WERI-Rb-1 (cell line): Measurements from ENCODE around the gene ALOXE3.

Experiments used
- DNase-seq: peaks from one replicate; pipeline ENCODE4 v3.0.0-alpha.2; 2020
- H3K27ac ChIP-seq: fragments of 250-450 bp; sonication (Bioruptor Pico); 2 replicates; pipeline ENCODE4 v1.5.1; 2020; ENCODE audit warnings: mild to moderate bottlenecking, moderate library complexity
- H3K27me3 ChIP-seq: fragments of 250-450 bp; sonication (Bioruptor Pico); 2 replicates; pipeline ENCODE4 v1.5.1; 2021; ENCODE audit warnings: mild to moderate bottlenecking, low read depth, moderate library complexity; ENCODE audit not compliant: insufficient read depth, severe bottlenecking
- H3K36me3 ChIP-seq: fragments of 250-450 bp; sonication (Bioruptor Pico); 2 replicates; pipeline ENCODE4 v1.5.1; 2020; ENCODE audit warnings: mild to moderate bottlenecking, moderate library complexity
- H3K4me3 ChIP-seq: 2 replicates; pipeline ENCODE4 v1.5.1; 2011; ENCODE audit warnings: low read depth, mild to moderate bottlenecking, control low read depth, low read length
- H3K9me3 ChIP-seq: fragments of 250-450 bp; sonication (Bioruptor Pico); 2 replicates; pipeline ENCODE4 v1.5.1; 2021; ENCODE audit warnings: mild to moderate bottlenecking, moderate library complexity; ENCODE audit not compliant: severe bottlenecking
- TF ChIP-seq, protein P1 (sequence below): IDR thresholded peaks from 2 replicates; pipeline ENCODE4 v1.5.1; 2011; ENCODE audit warnings: low read depth, mild to moderate bottlenecking, control low read depth, inconsistent platforms, low read length

Gene ALOXE3

DNA sequence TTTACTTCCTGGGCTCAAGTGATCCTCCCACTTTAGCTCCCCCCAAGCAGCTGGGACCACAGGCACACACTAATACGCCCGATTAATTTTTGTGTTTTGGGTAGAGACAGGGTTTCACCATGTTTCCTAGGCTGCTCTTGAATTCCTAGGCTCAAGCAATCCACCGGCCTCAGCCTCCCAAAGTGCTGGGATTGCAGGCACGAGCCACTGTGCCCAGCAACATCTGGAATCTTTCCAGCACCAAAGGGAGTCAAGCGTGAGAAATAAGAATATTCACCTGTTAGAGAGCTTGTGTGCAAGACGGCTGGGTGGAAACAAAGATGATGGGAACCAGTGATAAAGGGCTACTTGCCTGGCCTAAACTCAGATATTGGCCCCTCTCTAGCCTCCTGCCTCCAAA, 16.6 kb downstream of the ALOXE3 start:
- no peak overlapping the region for H3K4me3 ChIP-seq
- no peaks in the 10 kb centered on the region for H3K9me3 ChIP-seq
- TF ChIP-seq, protein P1, sequence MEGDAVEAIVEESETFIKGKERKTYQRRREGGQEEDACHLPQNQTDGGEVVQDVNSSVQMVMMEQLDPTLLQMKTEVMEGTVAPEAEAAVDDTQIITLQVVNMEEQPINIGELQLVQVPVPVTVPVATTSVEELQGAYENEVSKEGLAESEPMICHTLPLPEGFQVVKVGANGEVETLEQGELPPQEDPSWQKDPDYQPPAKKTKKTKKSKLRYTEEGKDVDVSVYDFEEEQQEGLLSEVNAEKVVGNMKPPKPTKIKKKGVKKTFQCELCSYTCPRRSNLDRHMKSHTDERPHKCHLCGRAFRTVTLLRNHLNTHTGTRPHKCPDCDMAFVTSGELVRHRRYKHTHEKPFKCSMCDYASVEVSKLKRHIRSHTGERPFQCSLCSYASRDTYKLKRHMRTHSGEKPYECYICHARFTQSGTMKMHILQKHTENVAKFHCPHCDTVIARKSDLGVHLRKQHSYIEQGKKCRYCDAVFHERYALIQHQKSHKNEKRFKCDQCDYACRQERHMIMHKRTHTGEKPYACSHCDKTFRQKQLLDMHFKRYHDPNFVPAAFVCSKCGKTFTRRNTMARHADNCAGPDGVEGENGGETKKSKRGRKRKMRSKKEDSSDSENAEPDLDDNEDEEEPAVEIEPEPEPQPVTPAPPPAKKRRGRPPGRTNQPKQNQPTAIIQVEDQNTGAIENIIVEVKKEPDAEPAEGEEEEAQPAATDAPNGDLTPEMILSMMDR, result no peak
- H3K27me3 ChIP-seq, result no peaks in the 10 kb centered on the region
- no peaks in the 10 kb centered on the region for H3K36me3 ChIP-seq
- no peak overlapping the region for H3K27ac ChIP-seq
- no peak for DNase-seq

DNA sequence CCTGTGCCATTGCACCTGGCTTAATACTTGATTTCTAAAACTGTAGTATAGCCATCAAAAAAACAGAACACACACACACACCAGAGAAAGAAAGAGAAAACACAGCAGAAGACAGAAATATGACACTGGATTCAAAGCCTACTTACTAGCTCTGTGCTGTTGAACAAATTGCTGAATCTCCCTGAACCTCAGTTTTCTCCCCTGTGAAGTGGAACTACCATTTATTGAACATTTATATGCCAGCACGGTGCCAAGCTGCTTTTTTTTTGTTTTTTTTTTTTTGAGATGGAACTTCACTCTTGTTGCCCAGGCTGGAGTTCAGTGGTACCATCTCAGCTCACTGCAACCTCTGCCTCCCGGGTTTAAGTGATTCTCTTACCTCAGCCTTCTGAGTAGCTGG, 17.6 kb downstream of the ALOXE3 start:
- Histone ChIP-seq H3K4me3 (no peak overlapping the region), H3K9me3 (no peaks in the 10 kb centered on the region), H3K27ac (no peak overlapping the region), H3K27me3 (no peaks in the 10 kb centered on the region), H3K36me3 (no peaks in the 10 kb centered on the region)
- TF ChIP-seq, protein P1, result no peak
- DNase-seq, result no peak

DNA sequence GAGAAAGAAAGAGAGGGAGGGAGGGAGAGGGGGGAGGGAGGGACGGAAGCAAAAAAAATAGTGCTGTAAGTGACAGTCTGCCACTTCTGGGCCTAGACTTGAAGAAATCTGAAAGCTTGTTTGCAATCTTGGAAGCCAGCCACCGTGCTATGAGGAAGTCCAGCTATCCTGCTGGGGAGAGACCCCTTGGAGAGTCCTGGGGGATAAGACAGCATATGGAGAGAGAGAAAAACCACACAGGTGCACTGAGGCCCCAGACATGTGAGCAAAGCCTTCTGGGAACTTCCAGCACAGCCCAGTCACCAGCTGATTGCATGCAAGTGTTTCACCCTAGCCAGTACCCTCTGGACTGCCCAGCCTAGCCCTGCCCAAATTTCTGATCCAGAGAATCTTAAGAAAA, 18.2 kb downstream of the ALOXE3 start:
- H3K27me3 ChIP-seq, result no peaks in the 10 kb centered on the region
- H3K4me3 ChIP-seq, result no peak overlapping the region
- no peaks in the 10 kb centered on the region for H3K9me3 ChIP-seq
- DNase-seq, result no peak
- H3K27ac ChIP-seq, result no peak overlapping the region
- TF ChIP-seq, protein P1, result no peak
- H3K36me3 ChIP-seq, result no peaks in the 10 kb centered on the region

DNA sequence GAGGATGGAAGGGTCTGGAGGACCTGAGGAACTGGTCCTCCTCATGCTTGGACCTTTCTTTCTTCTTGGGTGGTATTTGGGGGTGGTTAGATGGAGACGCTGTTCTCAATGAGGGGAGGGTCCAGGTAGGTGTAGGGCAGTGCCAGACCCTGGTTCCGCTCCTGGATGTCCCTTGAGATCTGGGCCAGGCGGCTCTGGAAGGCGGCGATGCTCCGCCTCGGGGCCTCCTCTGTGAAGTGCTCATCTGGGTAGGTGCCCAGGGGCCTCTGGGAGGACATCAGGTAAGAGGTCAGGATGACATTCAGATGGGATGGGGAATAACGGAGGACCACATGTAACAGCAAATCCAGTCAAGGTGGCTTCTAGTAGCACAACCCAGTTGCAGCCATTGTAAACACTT, 21.8 kb downstream of the ALOXE3 start:
- TF ChIP-seq, protein P1, result no peak
- H3K27me3 ChIP-seq, result no peaks in the 10 kb centered on the region
- H3K9me3 ChIP-seq, result no peaks in the 10 kb centered on the region
- no peaks in the 10 kb centered on the region for H3K36me3 ChIP-seq
- no peak for DNase-seq
- H3K27ac ChIP-seq, result no peak overlapping the region
- no peak overlapping the region for H3K4me3 ChIP-seq

DNA sequence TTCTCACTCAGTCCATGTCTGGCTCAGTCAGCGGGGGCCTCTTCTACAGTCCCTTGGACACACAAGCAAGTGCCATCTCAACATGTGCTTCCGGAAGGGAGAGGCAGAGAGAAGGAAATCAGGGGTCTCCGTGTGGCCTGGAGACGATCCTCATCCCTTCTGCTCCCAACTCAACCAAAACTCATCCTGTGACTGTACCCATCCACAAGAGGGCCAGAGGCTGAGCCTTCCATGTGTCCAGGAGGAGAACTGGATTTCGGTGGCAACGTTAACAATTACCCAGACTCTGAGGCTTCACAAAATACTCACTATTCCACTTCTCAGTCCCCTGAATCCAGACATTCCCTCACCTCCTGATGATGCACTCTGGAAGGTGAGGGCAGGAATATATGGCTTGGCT, 23.0 kb downstream of the ALOXE3 start:
- no peak overlapping the region for H3K27ac ChIP-seq
- no peaks in the 10 kb centered on the region for H3K27me3 ChIP-seq
- TF ChIP-seq, protein P1, result no peak
- no peaks in the 10 kb centered on the region for H3K36me3 ChIP-seq
- no peak for DNase-seq
- no peak overlapping the region for H3K4me3 ChIP-seq
- H3K9me3 ChIP-seq, result no peaks in the 10 kb centered on the region

DNA sequence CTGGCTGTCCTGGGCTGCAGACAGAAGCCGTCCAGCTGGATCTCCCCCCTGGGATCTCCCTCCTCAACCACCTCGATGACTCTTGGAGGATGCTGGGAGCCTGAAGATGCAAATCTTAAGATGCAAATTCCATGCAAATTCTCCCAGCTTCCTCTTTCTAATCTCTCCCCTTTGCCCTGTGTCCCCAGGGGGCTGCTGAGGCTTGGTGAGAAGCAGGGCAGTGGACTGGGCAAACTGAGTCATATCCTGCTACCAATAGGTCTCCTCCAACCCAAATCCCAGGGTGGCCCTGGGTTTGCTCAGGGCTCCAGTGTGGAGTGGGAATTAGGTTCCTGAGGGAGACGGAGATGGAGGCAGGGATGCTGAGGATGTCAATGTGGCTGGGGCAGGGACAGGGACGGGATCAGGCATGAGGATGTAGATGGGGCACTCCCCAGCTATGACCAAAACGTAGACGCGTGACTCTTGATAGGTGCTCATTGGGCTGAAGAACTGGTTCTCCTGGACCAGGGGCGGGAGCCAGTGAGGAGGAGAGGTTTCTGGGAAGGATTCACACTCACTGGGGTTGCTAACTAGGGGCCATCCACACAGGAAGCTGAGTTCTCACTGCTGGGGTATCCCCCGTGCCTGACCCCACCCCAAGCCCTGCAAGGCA, 27.2 kb downstream of the ALOXE3 start:
- no peak for DNase-seq
- Histone ChIP-seq H3K27ac (no peak overlapping the region), H3K27me3 (no peaks in the 10 kb centered on the region)

More for the DNA sequence above, 27.2 kb downstream of the ALOXE3 start:
- Histone ChIP-seq H3K4me3 (no peak overlapping the region), H3K9me3 (no peaks in the 10 kb centered on the region), H3K36me3 (no peaks in the 10 kb centered on the region)
- TF ChIP-seq, protein P1, result no peak
